SK-N-SH treated with all-trans-retinoic acid at 6 μM for 48 hours (cell line): Measurements from ENCODE around the gene ERAP2.
"Not testable (repeated sequence)": the region's sequence is repeated elsewhere in the genome, so short reads cannot be mapped to it uniquely, and the experiment has no call there.

ENCODE experiments used
- ATAC-seq: fragments of 200-7000 bp; cut with Tn5 transposase; 3 replicates; pipeline ENCODE4 v1.9.1; 2020; ENCODE audit warnings: mild to moderate bottlenecking, moderate library complexity
- ARNTL ChIP-seq: fragments of 450-650 bp; formaldehyde crosslinking; IDR thresholded peaks from 2 replicates; pipeline ENCODE4 v1.5.0; 2020; ENCODE audit warnings: low read depth, mild to moderate bottlenecking, moderate library complexity, borderline replicate concordance
- CSDC2 ChIP-seq: fragments of 250-450 bp; sonication (Bioruptor Pico); IDR thresholded peaks from 2 replicates; pipeline ENCODE4 v1.5.0; 2020; ENCODE audit warnings: mild to moderate bottlenecking, moderate library complexity
- ESRRG ChIP-seq: fragments of 250-450 bp; sonication (Bioruptor Pico); IDR thresholded peaks from 2 replicates; pipeline ENCODE4 v1.6.1; 2021; ENCODE audit warnings: mild to moderate bottlenecking
- ISL1 ChIP-seq: fragments of 250-450 bp; sonication (Bioruptor Pico); IDR thresholded peaks from 2 replicates; pipeline ENCODE4 v2.1.2; 2022; ENCODE audit warnings: mild to moderate bottlenecking, moderate library complexity
- PPARA ChIP-seq: fragments of 250-450 bp; sonication (Bioruptor Pico); IDR thresholded peaks from 2 replicates; pipeline ENCODE4 v1.5.0; 2020; ENCODE audit warnings: mild to moderate bottlenecking, borderline replicate concordance
- RARB ChIP-seq: fragments of 250-450 bp; sonication (Bioruptor Pico); IDR thresholded peaks from 2 replicates; pipeline ENCODE4 v1.8.0; 2021; ENCODE audit warnings: mild to moderate bottlenecking, moderate library complexity
- SNAI2 ChIP-seq: fragments of 250-450 bp; sonication (Bioruptor Pico); IDR thresholded peaks from 2 replicates; pipeline ENCODE4 v1.5.0; 2020; ENCODE audit warnings: mild to moderate bottlenecking, moderate library complexity
- TCF4 ChIP-seq: fragments of 250-450 bp; sonication (Bioruptor Pico); IDR thresholded peaks from 2 replicates; pipeline ENCODE4 v1.8.0; 2021; ENCODE audit warnings: mild to moderate bottlenecking, moderate library complexity, borderline replicate concordance
- TOX ChIP-seq: fragments of 250-450 bp; sonication (Bioruptor Pico); IDR thresholded peaks from 2 replicates; pipeline ENCODE4 v1.8.0; 2021; ENCODE audit warnings: mild to moderate bottlenecking, moderate library complexity, borderline replicate concordance
- ZFP3 ChIP-seq: fragments of 250-450 bp; sonication (Bioruptor Pico); IDR thresholded peaks from 2 replicates; pipeline ENCODE4 v1.5.0; 2020; ENCODE audit warnings: mild to moderate bottlenecking, moderate library complexity
- ZNF565 ChIP-seq: fragments of 450-650 bp; formaldehyde crosslinking; conservative IDR thresholded peaks from 2 replicates; pipeline ENCODE4 v1.5.0; 2020; ENCODE audit warnings: low read depth, mild to moderate bottlenecking, moderate library complexity
- ZNF70 ChIP-seq: fragments of 450-650 bp; formaldehyde crosslinking; IDR thresholded peaks from 2 replicates; pipeline ENCODE4 v1.5.0; 2020; ENCODE audit warnings: mild to moderate bottlenecking, moderate library complexity
- ZNF8 ChIP-seq: fragments of 450-650 bp; formaldehyde crosslinking; IDR thresholded peaks from 2 replicates; pipeline ENCODE4 v1.5.0; 2020; ENCODE audit warnings: mild to moderate bottlenecking, moderate library complexity
- TF ChIP-seq, protein P1 (sequence below): fragments of 250-450 bp; sonication (Bioruptor Pico); IDR thresholded peaks from 2 replicates; pipeline ENCODE4 v1.5.1; 2020; ENCODE audit warnings: low read depth, mild to moderate bottlenecking, moderate library complexity
- TF ChIP-seq, protein P2 (sequence below): fragments of 250-450 bp; sonication (Bioruptor Pico); IDR thresholded peaks from 2 replicates; pipeline ENCODE4 v1.5.0; 2020; ENCODE audit warnings: mild to moderate bottlenecking, moderate library complexity
- TF ChIP-seq, protein P3 (sequence below): fragments of 250-450 bp; sonication (Bioruptor Pico); IDR thresholded peaks from 2 replicates; pipeline ENCODE4 v1.5.1; 2021; ENCODE audit warnings: mild to moderate bottlenecking, moderate library complexity
- TF ChIP-seq, protein P4 (sequence below): fragments of 250-450 bp; sonication (Bioruptor Pico); IDR thresholded peaks from 2 replicates; pipeline ENCODE4 v1.8.0; 2021; ENCODE audit warnings: low read depth, mild to moderate bottlenecking, moderate library complexity, borderline replicate concordance
- TF ChIP-seq, protein P5 (sequence below): fragments of 250-450 bp; sonication (Bioruptor Pico); IDR thresholded peaks from 2 replicates; pipeline ENCODE4 v1.8.0; 2020; ENCODE audit warnings: mild to moderate bottlenecking, moderate library complexity, borderline replicate concordance

ERAP2 gene

DNA sequence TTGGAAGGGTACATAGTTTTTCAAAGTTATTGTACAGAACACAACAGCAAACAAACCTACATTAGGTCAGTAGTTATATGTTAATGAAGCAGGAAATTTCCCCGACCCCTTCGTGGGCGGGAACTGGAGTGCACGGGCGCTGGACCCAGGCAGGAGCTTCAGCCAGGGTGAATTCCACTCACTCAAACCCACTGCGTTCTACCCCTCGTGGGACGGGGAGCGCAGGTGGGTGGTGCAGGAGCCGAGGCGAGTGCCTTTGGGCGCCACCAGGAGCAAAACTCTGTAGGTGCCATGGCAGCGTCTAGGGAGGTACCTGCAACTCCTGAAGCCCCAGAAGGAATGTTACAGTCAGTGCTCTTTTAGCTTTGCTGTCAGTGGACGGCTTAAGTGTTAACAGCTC is 39.0 kb upstream of the ERAP2 start:
- TF ChIP-seq ZFP3 (CRISPR knock-in tag) (no peak), ZNF8 (CRISPR knock-in tag) (no peak)
- TF ChIP-seq, protein P1, sequence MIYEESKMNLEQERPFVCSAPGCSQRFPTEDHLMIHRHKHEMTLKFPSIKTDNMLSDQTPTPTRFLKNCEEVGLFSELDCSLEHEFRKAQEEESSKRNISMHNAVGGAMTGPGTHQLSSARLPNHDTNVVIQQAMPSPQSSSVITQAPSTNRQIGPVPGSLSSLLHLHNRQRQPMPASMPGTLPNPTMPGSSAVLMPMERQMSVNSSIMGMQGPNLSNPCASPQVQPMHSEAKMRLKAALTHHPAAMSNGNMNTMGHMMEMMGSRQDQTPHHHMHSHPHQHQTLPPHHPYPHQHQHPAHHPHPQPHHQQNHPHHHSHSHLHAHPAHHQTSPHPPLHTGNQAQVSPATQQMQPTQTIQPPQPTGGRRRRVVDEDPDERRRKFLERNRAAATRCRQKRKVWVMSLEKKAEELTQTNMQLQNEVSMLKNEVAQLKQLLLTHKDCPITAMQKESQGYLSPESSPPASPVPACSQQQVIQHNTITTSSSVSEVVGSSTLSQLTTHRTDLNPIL (CRISPR knock-in tag) = no peak
- no peak for ATAC-seq

DNA sequence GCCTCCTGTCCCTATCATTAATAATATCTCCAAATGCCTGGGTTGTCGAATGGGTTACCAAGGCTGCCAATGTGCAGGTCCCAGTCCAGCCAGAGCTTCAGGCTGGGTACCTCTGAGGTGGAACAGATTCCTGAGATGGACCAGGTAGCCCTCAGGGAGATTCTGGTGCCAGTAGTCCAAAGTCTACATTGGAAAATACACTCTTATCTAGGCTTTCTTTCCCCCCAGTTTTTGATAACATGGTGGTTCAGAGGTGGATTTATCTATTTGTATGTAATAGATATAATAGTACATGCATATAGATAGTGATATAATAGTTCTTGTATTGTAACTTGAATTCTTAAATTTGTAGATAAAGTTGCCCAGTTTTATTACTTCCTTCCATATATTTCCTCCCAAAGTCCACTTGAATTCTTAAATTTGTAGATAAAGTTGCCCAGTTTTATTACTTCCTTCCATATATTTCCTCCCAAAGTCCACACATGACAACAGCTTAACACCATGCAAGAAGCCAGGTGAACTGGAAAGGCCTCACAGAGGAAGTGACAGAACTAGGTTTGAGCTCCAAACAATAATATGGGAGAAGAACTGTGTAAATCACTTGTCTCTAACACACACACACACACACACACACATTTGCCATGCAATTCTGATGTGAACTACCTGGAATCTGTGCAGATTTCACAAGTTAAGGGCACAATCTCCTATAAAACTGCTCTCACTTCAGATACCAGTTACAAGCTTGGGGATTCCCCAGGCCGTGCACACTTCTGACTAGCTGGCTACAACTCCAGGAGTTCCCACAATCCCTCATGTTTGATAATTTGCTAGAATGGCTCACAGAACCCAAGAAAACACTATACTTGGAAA is 37.9 kb upstream of the ERAP2 start:
- TF ChIP-seq ZNF565 (CRISPR knock-in tag) (no peak), ESRRG (CRISPR knock-in tag) (no peak), RARB (CRISPR knock-in tag) (no peak), ZNF70 (CRISPR knock-in tag) (no peak), ZFP3 (CRISPR knock-in tag) (no peak), ARNTL (no peak), SNAI2 (CRISPR knock-in tag) (no peak), TOX (CRISPR knock-in tag) (no peak), CSDC2 (CRISPR knock-in tag) (no peak), TCF4 (CRISPR knock-in tag) (no peak), ISL1 (CRISPR knock-in tag) (no peak)
- TF ChIP-seq, protein P2, sequence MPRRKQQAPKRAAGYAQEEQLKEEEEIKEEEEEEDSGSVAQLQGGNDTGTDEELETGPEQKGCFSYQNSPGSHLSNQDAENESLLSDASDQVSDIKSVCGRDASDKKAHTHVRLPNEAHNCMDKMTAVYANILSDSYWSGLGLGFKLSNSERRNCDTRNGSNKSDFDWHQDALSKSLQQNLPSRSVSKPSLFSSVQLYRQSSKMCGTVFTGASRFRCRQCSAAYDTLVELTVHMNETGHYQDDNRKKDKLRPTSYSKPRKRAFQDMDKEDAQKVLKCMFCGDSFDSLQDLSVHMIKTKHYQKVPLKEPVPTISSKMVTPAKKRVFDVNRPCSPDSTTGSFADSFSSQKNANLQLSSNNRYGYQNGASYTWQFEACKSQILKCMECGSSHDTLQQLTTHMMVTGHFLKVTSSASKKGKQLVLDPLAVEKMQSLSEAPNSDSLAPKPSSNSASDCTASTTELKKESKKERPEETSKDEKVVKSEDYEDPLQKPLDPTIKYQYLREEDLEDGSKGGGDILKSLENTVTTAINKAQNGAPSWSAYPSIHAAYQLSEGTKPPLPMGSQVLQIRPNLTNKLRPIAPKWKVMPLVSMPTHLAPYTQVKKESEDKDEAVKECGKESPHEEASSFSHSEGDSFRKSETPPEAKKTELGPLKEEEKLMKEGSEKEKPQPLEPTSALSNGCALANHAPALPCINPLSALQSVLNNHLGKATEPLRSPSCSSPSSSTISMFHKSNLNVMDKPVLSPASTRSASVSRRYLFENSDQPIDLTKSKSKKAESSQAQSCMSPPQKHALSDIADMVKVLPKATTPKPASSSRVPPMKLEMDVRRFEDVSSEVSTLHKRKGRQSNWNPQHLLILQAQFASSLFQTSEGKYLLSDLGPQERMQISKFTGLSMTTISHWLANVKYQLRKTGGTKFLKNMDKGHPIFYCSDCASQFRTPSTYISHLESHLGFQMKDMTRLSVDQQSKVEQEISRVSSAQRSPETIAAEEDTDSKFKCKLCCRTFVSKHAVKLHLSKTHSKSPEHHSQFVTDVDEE (CRISPR knock-in tag) = no peak
- TF ChIP-seq, protein P3, sequence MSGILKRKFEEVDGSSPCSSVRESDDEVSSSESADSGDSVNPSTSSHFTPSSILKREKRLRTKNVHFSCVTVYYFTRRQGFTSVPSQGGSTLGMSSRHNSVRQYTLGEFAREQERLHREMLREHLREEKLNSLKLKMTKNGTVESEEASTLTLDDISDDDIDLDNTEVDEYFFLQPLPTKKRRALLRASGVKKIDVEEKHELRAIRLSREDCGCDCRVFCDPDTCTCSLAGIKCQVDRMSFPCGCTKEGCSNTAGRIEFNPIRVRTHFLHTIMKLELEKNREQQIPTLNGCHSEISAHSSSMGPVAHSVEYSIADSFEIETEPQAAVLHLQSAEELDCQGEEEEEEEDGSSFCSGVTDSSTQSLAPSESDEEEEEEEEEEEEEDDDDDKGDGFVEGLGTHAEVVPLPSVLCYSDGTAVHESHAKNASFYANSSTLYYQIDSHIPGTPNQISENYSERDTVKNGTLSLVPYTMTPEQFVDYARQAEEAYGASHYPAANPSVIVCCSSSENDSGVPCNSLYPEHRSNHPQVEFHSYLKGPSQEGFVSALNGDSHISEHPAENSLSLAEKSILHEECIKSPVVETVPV = no peak
- TF ChIP-seq, protein P4, sequence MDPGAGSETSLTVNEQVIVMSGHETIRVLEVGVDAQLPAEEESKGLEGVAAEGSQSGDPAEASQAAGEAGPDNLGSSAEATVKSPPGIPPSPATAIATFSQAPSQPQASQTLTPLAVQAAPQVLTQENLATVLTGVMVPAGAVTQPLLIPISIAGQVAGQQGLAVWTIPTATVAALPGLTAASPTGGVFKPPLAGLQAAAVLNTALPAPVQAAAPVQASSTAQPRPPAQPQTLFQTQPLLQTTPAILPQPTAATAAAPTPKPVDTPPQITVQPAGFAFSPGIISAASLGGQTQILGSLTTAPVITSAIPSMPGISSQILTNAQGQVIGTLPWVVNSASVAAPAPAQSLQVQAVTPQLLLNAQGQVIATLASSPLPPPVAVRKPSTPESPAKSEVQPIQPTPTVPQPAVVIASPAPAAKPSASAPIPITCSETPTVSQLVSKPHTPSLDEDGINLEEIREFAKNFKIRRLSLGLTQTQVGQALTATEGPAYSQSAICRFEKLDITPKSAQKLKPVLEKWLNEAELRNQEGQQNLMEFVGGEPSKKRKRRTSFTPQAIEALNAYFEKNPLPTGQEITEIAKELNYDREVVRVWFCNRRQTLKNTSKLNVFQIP (CRISPR knock-in tag) = no peak
- ATAC-seq = no peak

DNA sequence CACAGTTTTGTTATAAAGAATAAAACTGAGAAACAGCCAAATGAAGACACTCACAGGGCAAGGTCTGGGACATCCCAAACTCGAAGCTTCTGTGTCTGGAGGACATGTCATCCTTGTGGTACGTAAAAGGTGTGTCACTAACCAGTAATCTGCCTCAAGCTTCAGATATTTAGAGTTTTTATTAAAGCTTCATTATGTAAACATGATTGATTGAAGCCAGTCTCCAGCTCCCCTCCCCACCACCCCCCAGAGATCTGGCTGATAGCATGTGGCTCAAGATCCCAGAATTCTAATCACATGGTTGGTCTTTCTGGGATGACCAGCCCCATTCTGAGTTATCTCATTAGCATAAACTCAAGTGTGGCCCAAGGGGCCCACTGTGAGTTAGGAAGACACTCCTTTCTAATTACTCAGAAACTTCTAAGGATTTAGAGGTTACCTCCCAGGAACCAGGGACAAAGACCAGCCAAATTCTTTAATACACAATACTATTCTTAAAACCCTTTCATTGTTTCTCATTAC is 37.2 kb upstream of the ERAP2 start:
- TF ChIP-seq, protein P5, sequence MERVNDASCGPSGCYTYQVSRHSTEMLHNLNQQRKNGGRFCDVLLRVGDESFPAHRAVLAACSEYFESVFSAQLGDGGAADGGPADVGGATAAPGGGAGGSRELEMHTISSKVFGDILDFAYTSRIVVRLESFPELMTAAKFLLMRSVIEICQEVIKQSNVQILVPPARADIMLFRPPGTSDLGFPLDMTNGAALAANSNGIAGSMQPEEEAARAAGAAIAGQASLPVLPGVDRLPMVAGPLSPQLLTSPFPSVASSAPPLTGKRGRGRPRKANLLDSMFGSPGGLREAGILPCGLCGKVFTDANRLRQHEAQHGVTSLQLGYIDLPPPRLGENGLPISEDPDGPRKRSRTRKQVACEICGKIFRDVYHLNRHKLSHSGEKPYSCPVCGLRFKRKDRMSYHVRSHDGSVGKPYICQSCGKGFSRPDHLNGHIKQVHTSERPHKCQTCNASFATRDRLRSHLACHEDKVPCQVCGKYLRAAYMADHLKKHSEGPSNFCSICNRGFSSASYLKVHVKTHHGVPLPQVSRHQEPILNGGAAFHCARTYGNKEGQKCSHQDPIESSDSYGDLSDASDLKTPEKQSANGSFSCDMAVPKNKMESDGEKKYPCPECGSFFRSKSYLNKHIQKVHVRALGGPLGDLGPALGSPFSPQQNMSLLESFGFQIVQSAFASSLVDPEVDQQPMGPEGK (CRISPR knock-in tag) = no peak
- TF ChIP-seq ZNF70 (CRISPR knock-in tag) (no peak), PPARA (CRISPR knock-in tag) (no peak)
- TF ChIP-seq, all 23 proteins: peak for 0
- ATAC-seq = no peak

DNA sequence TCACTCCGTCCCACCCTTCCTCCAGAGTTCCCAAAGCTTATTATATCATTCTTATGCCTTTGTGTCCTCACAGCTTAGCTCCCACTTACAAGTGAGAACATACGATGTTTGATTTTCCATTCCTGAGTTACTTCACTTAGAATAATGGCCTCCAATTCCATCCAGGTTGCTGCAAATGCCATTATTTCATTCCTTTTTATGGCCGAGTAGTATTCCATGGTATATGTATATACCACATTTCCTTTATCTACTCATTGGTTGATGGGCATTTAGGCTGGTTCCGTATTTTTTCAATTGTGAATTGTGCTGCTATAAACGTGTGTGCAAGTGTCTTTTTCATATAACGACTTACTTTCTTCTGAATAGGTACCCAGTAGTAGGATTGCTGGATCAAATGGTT is 34.4 kb upstream of the ERAP2 start:
- not testable (repeated sequence) for ATAC-seq
